ENCODE results near the gene CTNND2.

The CTNND2 gene

DNA sequence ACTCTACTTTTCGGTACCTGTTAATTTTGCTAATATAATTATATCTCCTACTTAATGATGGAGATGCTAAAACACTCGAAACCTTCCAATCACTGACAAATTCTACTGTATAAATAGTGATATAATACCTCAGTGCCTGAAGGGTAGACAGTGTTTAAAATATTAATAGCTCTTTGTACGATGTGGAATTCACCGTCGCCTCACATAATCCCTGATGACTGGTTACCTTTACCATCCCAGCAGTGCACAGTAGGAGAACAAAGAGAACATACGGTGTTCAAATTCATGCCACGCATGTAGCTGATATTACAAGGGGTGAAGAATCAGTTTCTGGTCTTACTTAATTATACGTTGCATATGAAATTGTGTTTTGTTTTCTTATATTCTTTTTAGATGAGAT, 506.7 kb downstream of the CTNND2 start:
- CTCF ChIA-PET = no interaction called here
- no peak for DNase-seq (ENCODE audit: low spot score)
- TF ChIP-seq, protein P1, sequence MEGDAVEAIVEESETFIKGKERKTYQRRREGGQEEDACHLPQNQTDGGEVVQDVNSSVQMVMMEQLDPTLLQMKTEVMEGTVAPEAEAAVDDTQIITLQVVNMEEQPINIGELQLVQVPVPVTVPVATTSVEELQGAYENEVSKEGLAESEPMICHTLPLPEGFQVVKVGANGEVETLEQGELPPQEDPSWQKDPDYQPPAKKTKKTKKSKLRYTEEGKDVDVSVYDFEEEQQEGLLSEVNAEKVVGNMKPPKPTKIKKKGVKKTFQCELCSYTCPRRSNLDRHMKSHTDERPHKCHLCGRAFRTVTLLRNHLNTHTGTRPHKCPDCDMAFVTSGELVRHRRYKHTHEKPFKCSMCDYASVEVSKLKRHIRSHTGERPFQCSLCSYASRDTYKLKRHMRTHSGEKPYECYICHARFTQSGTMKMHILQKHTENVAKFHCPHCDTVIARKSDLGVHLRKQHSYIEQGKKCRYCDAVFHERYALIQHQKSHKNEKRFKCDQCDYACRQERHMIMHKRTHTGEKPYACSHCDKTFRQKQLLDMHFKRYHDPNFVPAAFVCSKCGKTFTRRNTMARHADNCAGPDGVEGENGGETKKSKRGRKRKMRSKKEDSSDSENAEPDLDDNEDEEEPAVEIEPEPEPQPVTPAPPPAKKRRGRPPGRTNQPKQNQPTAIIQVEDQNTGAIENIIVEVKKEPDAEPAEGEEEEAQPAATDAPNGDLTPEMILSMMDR (conservative IDR thresholded peaks at IDR 0.05; ENCODE audit: low read depth) = no peak
- no peak overlapping the region for H3K27ac ChIP-seq
- POLR2A ChIA-PET (ENCODE audit: low non-redundant PET) = no interaction called here

DNA sequence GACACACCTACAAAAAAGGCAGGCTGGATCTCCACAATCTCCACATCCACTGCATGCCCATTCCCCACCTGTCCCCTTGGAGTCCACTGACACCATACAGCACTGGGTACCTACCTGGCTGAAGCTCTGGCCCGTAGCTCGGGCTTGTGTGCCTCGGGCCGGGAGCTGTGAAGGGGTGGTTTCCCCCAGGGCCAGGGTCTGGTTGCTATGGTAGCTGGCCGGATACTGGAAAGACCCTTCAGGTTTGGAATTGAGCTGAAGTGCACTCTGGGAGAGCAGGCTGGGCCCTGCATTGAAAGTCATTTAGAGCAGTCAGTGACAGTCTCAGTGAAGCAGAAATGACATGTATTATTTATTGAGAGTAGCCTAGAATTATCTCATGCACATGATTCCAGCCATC, 507.3 kb downstream of the CTNND2 start:
- POLR2A ChIA-PET (ENCODE audit: low non-redundant PET) = no interaction called here
- CTCF ChIA-PET = no interaction called here
- DNase-seq (ENCODE audit: low spot score) = no peak
- TF ChIP-seq, protein P1 (conservative IDR thresholded peaks at IDR 0.05; ENCODE audit: low read depth) = no peak
- no peak overlapping the region for H3K27ac ChIP-seq

DNA sequence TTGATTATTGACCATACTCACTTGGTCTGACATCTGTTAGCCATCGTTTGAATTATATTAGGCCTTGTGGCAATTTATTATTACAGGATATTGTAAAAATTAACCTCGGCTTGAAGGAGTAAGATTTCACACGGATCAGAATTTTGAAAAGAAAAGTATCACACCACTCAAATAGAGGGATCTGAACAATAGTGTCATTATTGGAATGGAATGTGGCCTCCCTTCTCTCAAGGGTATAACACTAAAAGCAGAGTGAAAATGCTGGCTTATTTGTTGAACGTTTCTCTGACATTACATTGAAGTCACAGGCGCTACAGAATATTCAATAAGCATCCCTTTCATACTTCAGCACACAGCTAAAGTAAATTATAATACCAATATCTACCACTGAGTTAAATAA, 509.3 kb downstream of the CTNND2 start:
- ChIA-PET CTCF (no interaction called here), POLR2A (ENCODE audit: low non-redundant PET) (no interaction called here)
- TF ChIP-seq, protein P1 (conservative IDR thresholded peaks at IDR 0.05; ENCODE audit: low read depth) = no peak
- no peak for DNase-seq (ENCODE audit: low spot score)
- no peak overlapping the region for H3K27ac ChIP-seq

DNA sequence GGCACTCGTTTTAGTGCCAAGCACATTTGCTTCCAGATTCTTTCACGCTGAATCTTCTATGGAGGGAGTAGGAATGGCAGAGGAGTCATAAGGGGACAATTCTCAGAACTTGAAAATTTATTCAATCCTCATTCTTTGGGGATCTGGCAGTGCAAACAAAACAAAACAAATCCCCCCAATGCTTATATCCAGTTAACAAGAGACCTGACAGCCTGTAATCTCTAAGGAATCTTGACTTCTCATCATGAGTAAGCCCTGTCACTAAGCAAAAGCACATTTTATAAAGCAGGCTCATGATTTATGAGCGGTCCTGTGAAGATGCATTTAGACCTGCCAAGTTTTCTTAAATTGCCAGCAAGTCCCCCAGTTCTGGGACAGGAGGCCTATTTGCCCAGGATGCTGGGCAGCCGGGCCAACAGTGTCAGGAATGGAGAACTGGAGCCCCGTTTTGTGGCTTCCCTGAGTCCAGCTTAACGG, 513.9 kb downstream of the CTNND2 start:
- H3K27ac ChIP-seq = no peak overlapping the region
- CTCF ChIA-PET = no interaction called here
- no peak for DNase-seq (ENCODE audit: low spot score)
- POLR2A ChIA-PET (ENCODE audit: low non-redundant PET) = no interaction called here
- TF ChIP-seq, protein P1 (conservative IDR thresholded peaks at IDR 0.05; ENCODE audit: low read depth) = no peak

DNA sequence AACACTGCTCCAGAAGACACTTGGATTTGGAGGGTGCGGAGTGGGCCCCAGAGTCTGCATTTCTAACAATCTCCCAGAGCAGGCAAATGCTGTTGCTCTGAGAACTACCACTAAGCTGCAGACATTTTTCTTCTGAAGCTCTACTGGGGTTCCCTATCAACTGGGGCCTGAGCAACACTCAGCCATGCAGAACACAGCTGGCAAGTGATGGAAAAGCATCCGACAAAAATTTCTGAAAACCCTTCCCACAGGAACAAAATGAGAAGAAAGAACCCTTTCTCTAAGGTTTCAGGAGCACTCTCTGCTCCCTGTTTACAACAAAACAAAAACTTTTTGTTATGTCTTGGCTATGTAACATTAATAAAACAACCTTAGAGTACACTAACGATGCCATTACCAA, 516.9 kb downstream of the CTNND2 start:
- CTCF ChIA-PET = no interaction called here
- no peak overlapping the region for H3K27ac ChIP-seq
- TF ChIP-seq, protein P1 (conservative IDR thresholded peaks at IDR 0.05; ENCODE audit: low read depth) = no peak
- POLR2A ChIA-PET (ENCODE audit: low non-redundant PET) = no interaction called here
- DNase-seq (ENCODE audit: low spot score) = no peak

DNA sequence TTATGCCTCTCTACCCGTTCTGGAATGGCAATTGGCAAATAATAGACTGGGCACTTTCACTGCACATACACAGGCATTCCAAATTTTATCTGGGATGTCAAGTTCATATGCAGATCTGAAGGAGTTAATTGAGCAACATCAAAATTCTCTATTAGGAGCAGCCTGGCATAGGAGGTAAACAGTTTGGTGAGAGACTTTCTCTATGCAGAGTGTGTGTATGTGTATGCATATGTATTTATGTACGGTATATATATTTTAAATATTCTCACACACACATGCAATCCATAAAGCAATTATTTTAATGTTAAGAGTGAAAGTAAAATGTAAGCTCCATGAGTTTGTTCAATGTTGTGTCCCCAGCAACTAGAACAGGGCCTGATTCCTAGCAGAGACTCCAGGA, 517.8 kb downstream of the CTNND2 start:
- CTCF ChIA-PET = interaction anchor here (0.6 kb wide), 1 partner anchor 398 kb away, joined by 3 read pairs; no protein-coding TSS in a partner anchor
- POLR2A ChIA-PET (ENCODE audit: low non-redundant PET) = no interaction called here
- H3K27ac ChIP-seq = no peak overlapping the region
- DNase-seq (ENCODE audit: low spot score) = no peak
- TF ChIP-seq, protein P1 (conservative IDR thresholded peaks at IDR 0.05; ENCODE audit: low read depth) = no peak

DNA sequence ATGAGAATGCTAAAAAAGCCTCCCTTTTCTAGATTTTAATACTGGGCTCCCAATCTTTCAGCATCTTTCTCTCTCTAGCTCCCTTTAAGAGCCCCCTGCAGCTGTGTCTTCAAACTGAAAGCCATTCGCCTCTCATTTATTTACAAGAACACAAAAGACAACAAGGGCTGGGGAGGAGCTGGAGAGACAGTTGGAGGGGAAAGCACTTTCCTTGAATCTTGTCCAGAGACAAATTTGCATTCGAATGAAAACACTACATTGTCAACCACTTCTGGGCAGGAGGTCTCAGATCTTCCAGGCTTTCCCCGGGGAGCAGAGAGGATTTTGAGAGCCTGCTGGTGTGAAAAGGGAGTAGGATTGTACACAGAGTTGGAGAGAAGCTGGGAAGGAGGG, 518.3 kb downstream of the CTNND2 start:
- ChIA-PET POLR2A (ENCODE audit: low non-redundant PET) (no interaction called here), CTCF (no interaction called here)
- H3K27ac ChIP-seq = no peak overlapping the region
- DNase-seq (ENCODE audit: low spot score) = no peak
- TF ChIP-seq, protein P1 (conservative IDR thresholded peaks at IDR 0.05; ENCODE audit: low read depth) = no peak

Measured in RWPE1 (cell line).